OCI-LY3 (cell line): ENCODE data around the gene RHCE.

Experiments used
- H2AFZ ChIP-seq: fragments of 200-600, 300-600 bp; shearing (Covaris generic); 2 replicates; pipeline ENCODE4 v1.6.0; 2014; ENCODE audit warnings: antibody characterized with exemption, low read depth, low read length
- H3K27ac ChIP-seq: fragments of 200-600, 300-600 bp; sonication (generic); 2 replicates; pipeline ENCODE4 v1.5.1; 2014; ENCODE audit warnings: mild to moderate bottlenecking, low read length, moderate library complexity, mixed read lengths
- H3K27me3 ChIP-seq: fragments of 200-600, 300-600 bp; sonication (generic); 2 replicates; pipeline ENCODE4 v1.6.1; 2014; ENCODE audit warnings: low read depth, low read length, mixed read lengths
- H3K36me3 ChIP-seq: fragments of 200-600, 300-600 bp; sonication (generic); replicated peaks from 2 replicates; pipeline ENCODE3; 2014; ENCODE audit warnings: low read depth, low read length, mixed read lengths
- H3K4me1 ChIP-seq: fragments of 300-600, 200-600 bp; sonication (generic); 2 replicates; pipeline ENCODE4 v1.6.1; 2014; ENCODE audit warnings: low read length, mixed read lengths
- H3K4me2 ChIP-seq: fragments of 200-600, 300-600 bp; sonication (generic); 2 replicates; pipeline ENCODE4 v1.6.1; 2014; ENCODE audit warnings: low read length, mixed read lengths
- H3K4me3 ChIP-seq: fragments of 300-600, 200-600 bp; sonication (generic); 2 replicates; pipeline ENCODE4 v1.5.1; 2014; ENCODE audit warnings: antibody characterized with exemption, mild to moderate bottlenecking, low read length, moderate library complexity
- H3K79me2 ChIP-seq: fragments of 300-600, 200-600 bp; shearing (Covaris generic); 2 replicates; pipeline ENCODE4 v1.6.1; 2014; ENCODE audit warnings: mild to moderate bottlenecking, low read length, mixed read lengths
- H3K9ac ChIP-seq: fragments of 300-600, 200-600 bp; shearing (Covaris generic); 2 replicates; pipeline ENCODE4 v1.6.0; 2014; ENCODE audit warnings: mild to moderate bottlenecking, low read length, moderate library complexity
- H3K9me3 ChIP-seq: fragments of 200-600, 300-600 bp; shearing (Covaris generic); 2 replicates; pipeline ENCODE4 v1.6.1; 2014; ENCODE audit warnings: low read length, mixed read lengths; ENCODE audit not compliant: insufficient read depth
- H4K20me1 ChIP-seq: fragments of 200-600, 300-600 bp; sonication (generic); 2 replicates; pipeline ENCODE4 v1.6.1; 2016; ENCODE audit warnings: low read length, mixed read lengths; ENCODE audit not compliant: insufficient read depth
- EZH2phosphoT487 ChIP-seq: fragments of 200-600 bp; shearing (Covaris generic); IDR thresholded peaks from 2 replicates; pipeline ENCODE4 v1.6.1; 2018; ENCODE audit warnings: antibody characterized with exemption, mixed run types, low read depth
- TF ChIP-seq, protein P1 (sequence below): fragments of 200-600, 300-600 bp; sonication (generic); IDR thresholded peaks from 2 replicates; pipeline ENCODE4 v1.5.1; 2014; ENCODE audit warnings: antibody characterized with exemption, low read length, low read depth

Gene RHCE

GRCh38 chr1:25458541-25459298, 38.1 kb upstream of the RHCE start:
- Histone ChIP-seq H3K9me3 (no peaks in the 10 kb centered on the region), H3K79me2 (peaks cover 52% of the 10 kb centered on the region), H2AFZ (no peak overlapping the region), H3K27ac (no peak overlapping the region), H3K4me3 (no peak overlapping the region), H3K4me2 (no peak overlapping the region), H3K36me3 (peaks cover 52% of the 10 kb centered on the region), H4K20me1 (peaks cover 23% of the 10 kb centered on the region), H3K9ac (no peak overlapping the region), H3K4me1 (no peaks in the 10 kb centered on the region), H3K27me3 (no peaks in the 10 kb centered on the region)
- no peak for TF ChIP-seq EZH2phosphoT487
- TF ChIP-seq, protein P1, sequence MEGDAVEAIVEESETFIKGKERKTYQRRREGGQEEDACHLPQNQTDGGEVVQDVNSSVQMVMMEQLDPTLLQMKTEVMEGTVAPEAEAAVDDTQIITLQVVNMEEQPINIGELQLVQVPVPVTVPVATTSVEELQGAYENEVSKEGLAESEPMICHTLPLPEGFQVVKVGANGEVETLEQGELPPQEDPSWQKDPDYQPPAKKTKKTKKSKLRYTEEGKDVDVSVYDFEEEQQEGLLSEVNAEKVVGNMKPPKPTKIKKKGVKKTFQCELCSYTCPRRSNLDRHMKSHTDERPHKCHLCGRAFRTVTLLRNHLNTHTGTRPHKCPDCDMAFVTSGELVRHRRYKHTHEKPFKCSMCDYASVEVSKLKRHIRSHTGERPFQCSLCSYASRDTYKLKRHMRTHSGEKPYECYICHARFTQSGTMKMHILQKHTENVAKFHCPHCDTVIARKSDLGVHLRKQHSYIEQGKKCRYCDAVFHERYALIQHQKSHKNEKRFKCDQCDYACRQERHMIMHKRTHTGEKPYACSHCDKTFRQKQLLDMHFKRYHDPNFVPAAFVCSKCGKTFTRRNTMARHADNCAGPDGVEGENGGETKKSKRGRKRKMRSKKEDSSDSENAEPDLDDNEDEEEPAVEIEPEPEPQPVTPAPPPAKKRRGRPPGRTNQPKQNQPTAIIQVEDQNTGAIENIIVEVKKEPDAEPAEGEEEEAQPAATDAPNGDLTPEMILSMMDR: no peak

- Histone ChIP-seq H3K4me1 (peaks cover 10% of the 10 kb centered on the region), H4K20me1 (peaks cover 8% of the 10 kb centered on the region; the same call in 1 of the 2 replicates), H3K4me3 (no peak overlapping the region), H3K9me3 (no peaks in the 10 kb centered on the region), H3K27ac (no peak overlapping the region), H3K36me3 (peaks cover 47% of the 10 kb centered on the region), H3K27me3 (no peaks in the 10 kb centered on the region), H3K79me2 (peaks cover 41% of the 10 kb centered on the region), H3K9ac (no peak overlapping the region), H2AFZ (no peak overlapping the region), H3K4me2 (no peak overlapping the region)
- TF ChIP-seq, protein P1: no peak
- no peak for TF ChIP-seq EZH2phosphoT487
Observed at GRCh38 chr1:25456502-25456901, 35.9 kb upstream of the RHCE start.

DNA sequence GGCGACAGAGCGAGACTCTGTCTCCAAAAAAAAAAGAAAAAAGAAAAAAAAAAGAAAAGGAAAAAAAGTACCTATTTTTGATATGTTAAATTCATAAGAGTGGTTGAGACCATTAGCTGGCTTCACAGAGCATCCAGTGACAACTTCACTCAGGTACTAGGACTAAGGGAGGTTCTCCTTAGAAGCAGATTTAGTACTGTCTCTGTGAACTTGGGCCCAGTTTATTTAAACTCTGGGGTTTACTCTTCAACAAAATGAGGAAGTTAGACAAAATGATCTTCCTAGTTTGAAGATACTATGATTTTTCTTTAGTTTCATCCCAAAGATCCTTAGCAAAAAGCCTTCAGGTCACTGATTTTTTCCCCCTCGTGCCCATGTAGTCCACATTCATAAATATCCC, 31.3 kb upstream of the RHCE start:
- Histone ChIP-seq H3K4me1 (peaks cover 54% of the 10 kb centered on the region), H3K9me3 (no peaks in the 10 kb centered on the region), H3K36me3 (peaks cover 43% of the 10 kb centered on the region), H3K9ac (peak overlapping the region; percentile 50), H2AFZ (no peak overlapping the region), H3K4me3 (peak overlapping the region; percentile 26; the same call in 1 of the 2 replicates), H3K27me3 (no peaks in the 10 kb centered on the region), H3K27ac (peak overlapping the region; percentile 78), H3K79me2 (peaks cover 52% of the 10 kb centered on the region), H3K4me2 (peak overlapping the region; percentile 70), H4K20me1 (no peaks in the 10 kb centered on the region)
- TF ChIP-seq, protein P1: no peak
- no peak for TF ChIP-seq EZH2phosphoT487

- TF ChIP-seq, protein P1: no peak
- TF ChIP-seq EZH2phosphoT487: no peak
- Histone ChIP-seq H3K27me3 (no peaks in the 10 kb centered on the region), H3K36me3 (peaks cover 40% of the 10 kb centered on the region), H3K9me3 (no peaks in the 10 kb centered on the region), H3K79me2 (peaks cover 62% of the 10 kb centered on the region), H3K27ac (peak overlapping the region; percentile 78), H4K20me1 (no peaks in the 10 kb centered on the region), H3K9ac (no peak overlapping the region), H3K4me3 (no peak overlapping the region), H3K4me1 (peaks cover 65% of the 10 kb centered on the region), H3K4me2 (peak overlapping the region; percentile 70; the same call in 1 of the 2 replicates), H2AFZ (no peak overlapping the region)
Observed at GRCh38 chr1:25450891-25451290, 30.3 kb upstream of the RHCE start.
